GM23248 (cell line): Measurements from ENCODE around the gene WDR18. TPM values are rescaled to one million over a fixed set of nuclear protein-coding genes. Genes with fewer than 3 reads are reported as not detected.

Experiments
- DNase-seq: peaks from one replicate; pipeline ENCODE4 v3.0.0-alpha.2; 2015
- H2AFZ ChIP-seq: fragments of 200-600 bp; sonication (generic); 2 replicates; pipeline ENCODE4 v1.6.1; 2016; ENCODE audit warnings: antibody characterized with exemption
- H3F3A ChIP-seq: fragments of 200-600 bp; sonication (generic); 2 replicates; pipeline ENCODE4 v1.6.1; 2016; ENCODE audit warnings: mild to moderate bottlenecking, antibody characterized with exemption, mixed run types; ENCODE audit not compliant: insufficient read depth
- H3K27ac ChIP-seq: fragments of 200-600 bp; sonication (generic); 2 replicates; pipeline ENCODE4 v1.5.1; 2016; ENCODE audit warnings: mild to moderate bottlenecking
- H3K27me3 ChIP-seq: fragments of 200-600 bp; sonication (generic); replicated peaks from 2 replicates; pipeline ENCODE4 v1.6.1; 2016; ENCODE audit warnings: mild to moderate bottlenecking; ENCODE audit not compliant: insufficient read depth
- H3K36me3 ChIP-seq: fragments of 200-600 bp; sonication (generic); 2 replicates; pipeline ENCODE4 v1.6.1; 2016; ENCODE audit warnings: low read depth, mild to moderate bottlenecking
- H3K4me1 ChIP-seq: fragments of 200-600 bp; sonication (generic); 2 replicates; pipeline ENCODE4 v1.6.1; 2016; ENCODE audit warnings: mild to moderate bottlenecking; ENCODE audit not compliant: insufficient read depth
- H3K4me2 ChIP-seq: fragments of 200-600 bp; sonication (generic); one replicate; pipeline ENCODE4 v1.6.1; 2016; ENCODE audit warnings: mild to moderate bottlenecking; ENCODE audit not compliant: unreplicated experiment
- H3K4me3 ChIP-seq: fragments of 200-600 bp; sonication (generic); 2 replicates; pipeline ENCODE4 v1.5.1; 2016; ENCODE audit warnings: mild to moderate bottlenecking
- H3K79me2 ChIP-seq: fragments of 200-600 bp; sonication (generic); 2 replicates; pipeline ENCODE4 v1.6.1; 2016; ENCODE audit warnings: mild to moderate bottlenecking; ENCODE audit not compliant: insufficient read depth
- H3K9ac ChIP-seq: fragments of 200-600 bp; sonication (generic); 2 replicates; pipeline ENCODE4 v1.6.1; 2016; ENCODE audit warnings: mild to moderate bottlenecking
- H3K9me2 ChIP-seq: fragments of 200-600 bp; sonication (generic); 2 replicates; pipeline ENCODE4 v1.6.1; 2016; ENCODE audit warnings: mixed run types, mild to moderate bottlenecking, moderate library complexity; ENCODE audit not compliant: insufficient read depth
- H3K9me3 ChIP-seq: fragments of 200-600 bp; sonication (generic); one replicate; pipeline ENCODE4 v1.6.1; 2017; ENCODE audit warnings: low read depth
- H4K20me1 ChIP-seq: fragments of 200-600 bp; sonication (generic); 2 replicates; pipeline ENCODE4 v1.6.0; 2016; ENCODE audit not compliant: insufficient read depth
- EZH2 ChIP-seq: fragments of 200-600 bp; sonication (generic); IDR thresholded peaks from 2 replicates; pipeline ENCODE4 v1.6.1; 2018; ENCODE audit warnings: antibody characterized with exemption, mild to moderate bottlenecking; ENCODE audit not compliant: insufficient read depth, poor library complexity, severe bottlenecking
- EZH2phosphoT487 ChIP-seq: fragments of 200-600 bp; sonication (generic); IDR thresholded peaks from 2 replicates; pipeline ENCODE4 v1.6.1; 2018; ENCODE audit warnings: antibody characterized with exemption, moderate library complexity, mild to moderate bottlenecking, low read depth; ENCODE audit not compliant: insufficient read depth
- WGBS, 2 experiments: methylation state at CpG; one replicate each; pipeline ENCODE4 v1.1.6; 2015 to 2017; ENCODE audit warnings: low lambda C conversion rate in 2 of 2, low coverage in 1 of 2; ENCODE audit errors: missing lambda C conversion rate in 2 of 2; 5-methylcytosine and 5-hydroxymethylcytosine counted together
- in situ Hi-C: fragments of 300-500 bp; cut with MboI; formaldehyde crosslinking; loops from 2 replicates; pipeline ENCODE4 v1.15.0; 2020
- polyA plus RNA-seq: library from polyadenylated mRNA; unstranded; fragments of >200 nt; fragmentation: Nextera tagmentation; extraction: Ambion mirVana; gene quantifications from 2 replicates; pipeline ENCODE4 v1.2.1, GENCODE V29; 2016
- total RNA-seq: library from RNA; depleted of rRNA; stranded (reverse); fragments of >200 nt; shearing (Covaris generic); gene quantifications from 2 replicates; pipeline ENCODE4 v1.2.3, GENCODE V29; 2014

Gene WDR18
- total and polyA plus RNA-seq, 2 experiments from 2014 or later = 83.4 to 157 TPM

DNA sequence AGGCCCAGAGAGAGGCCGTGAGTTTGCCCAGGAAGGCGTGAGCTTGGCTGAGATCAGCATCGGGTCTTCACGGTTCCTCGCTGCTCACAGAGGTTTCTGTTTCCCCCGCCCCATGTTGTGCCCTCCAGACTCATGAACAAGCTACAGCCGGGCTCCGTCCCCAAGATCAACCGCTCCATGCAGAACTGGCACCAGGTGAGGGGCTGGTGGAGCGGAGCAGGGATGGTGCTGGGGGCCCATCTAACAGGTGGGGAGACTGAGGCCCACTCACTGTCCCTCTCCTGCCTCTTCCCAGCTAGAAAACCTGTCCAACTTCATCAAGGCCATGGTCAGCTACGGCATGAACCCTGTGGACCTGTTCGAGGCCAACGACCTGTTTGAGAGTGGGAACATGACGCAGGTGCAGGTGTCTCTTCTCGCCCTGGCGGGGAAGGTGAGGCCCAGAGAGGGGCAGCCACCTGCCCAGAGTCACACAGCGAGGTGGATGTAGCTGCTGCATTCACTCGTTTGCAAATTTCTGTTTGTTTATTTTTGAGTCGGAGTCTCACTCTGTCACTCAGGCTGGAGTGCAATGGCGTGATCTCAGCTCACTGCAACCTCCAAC is 48.2 kb downstream of the WDR18 start:
- TF ChIP-seq EZH2 (no peak), EZH2phosphoT487 (no peak)
- Histone ChIP-seq H3K9me3 (no peaks in the 10 kb centered on the region), H3K36me3 (peaks cover 18% of the 10 kb centered on the region), H3F3A (peaks cover 4% of the 10 kb centered on the region), H3K79me2 (peaks cover 69% of the 10 kb centered on the region), H3K9me2 (no peaks in the 10 kb centered on the region), H2AFZ (no peak overlapping the region), H3K27me3 (no peaks in the 10 kb centered on the region), H3K9ac (no peak overlapping the region), H3K4me1 (0 out of 2 replicates have a peak, but pooled peaks cover 8% of the 10 kb centered on the region), H4K20me1 (no peaks in the 10 kb centered on the region; the same call in 1 of the 2 replicates), H3K4me2 (no peak overlapping the region), H3K4me3 (no peak overlapping the region), H3K27ac (no peak overlapping the region)
- no peak for DNase-seq
- 87 to 88% methylated on average over 20 of the region's 20 CpGs for WGBS, 2 experiments
- in situ Hi-C loops = no loop called here

DNA sequence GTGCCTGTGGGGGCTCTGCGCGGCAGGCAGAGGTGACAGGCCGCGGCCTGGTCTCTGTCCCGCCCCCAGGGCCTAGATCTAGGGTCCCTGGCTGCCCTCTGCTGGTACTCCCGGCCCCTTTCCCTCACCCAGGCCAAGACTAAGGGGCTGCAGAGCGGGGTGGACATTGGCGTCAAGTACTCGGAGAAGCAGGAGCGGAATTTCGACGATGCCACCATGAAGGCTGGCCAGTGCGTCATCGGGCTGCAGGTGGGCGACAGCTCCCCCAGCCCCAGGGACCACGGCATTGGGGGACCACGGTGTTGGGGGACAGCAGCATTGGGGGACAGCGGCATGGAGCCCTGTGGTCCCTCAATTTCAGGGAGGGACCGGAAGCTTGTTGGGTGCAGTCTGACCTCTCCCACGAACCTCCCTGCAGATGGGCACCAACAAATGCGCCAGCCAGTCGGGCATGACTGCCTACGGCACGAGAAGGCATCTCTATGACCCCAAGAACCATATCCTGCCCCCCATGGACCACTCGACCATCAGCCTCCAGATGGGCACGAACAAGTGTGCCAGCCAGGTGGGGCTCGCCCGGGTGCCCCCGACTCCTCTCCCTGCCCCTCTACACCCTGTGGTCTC is 52.0 kb downstream of the WDR18 start:
- no peaks in the 10 kb centered on the region for H3K9me3 ChIP-seq
- WGBS, 2 experiments = 93 to 94% methylated on average over 25 to 27 of the region's 29 CpGs
- H3K27me3 ChIP-seq = no peaks in the 10 kb centered on the region
- no peak overlapping the region for H3K4me3 ChIP-seq
- peaks cover 32% of the 10 kb centered on the region for H3F3A ChIP-seq
- TF ChIP-seq EZH2phosphoT487 = no peak
- no peak for TF ChIP-seq EZH2
- peaks cover 18% of the 10 kb centered on the region for H3K36me3 ChIP-seq
- no peaks in the 10 kb centered on the region for H3K9me2 ChIP-seq
- H4K20me1 ChIP-seq = no peaks in the 10 kb centered on the region
- DNase-seq = no peak
- H2AFZ ChIP-seq = no peak overlapping the region
- no peaks in the 10 kb centered on the region; the same call in 1 of the 2 replicates for H3K4me1 ChIP-seq
- H3K27ac ChIP-seq = no peak overlapping the region
- peaks cover 34% of the 10 kb centered on the region for H3K79me2 ChIP-seq
- H3K4me2 ChIP-seq = no peak overlapping the region
- in situ Hi-C loops = no loop called here
- H3K9ac ChIP-seq = no peak overlapping the region

DNA sequence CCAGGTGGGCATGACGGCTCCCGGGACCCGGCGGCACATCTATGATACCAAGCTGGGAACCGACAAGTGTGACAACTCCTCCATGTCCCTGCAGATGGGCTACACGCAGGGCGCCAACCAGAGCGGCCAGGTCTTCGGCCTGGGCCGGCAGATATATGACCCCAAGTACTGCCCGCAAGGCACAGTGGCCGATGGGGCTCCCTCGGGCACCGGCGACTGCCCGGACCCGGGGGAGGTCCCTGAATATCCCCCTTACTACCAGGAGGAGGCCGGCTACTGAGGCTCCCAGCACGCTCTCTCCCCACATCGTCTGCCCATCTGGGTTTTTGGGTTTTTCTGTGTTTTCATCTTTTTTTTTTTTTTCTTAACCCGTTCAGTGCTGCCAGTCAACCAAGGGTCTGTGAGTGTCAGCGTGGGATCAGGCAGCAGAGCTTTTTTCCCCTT is 53.5 kb downstream of the WDR18 start:
- Histone ChIP-seq H3K4me1 (no peaks in the 10 kb centered on the region; the same call in 1 of the 2 replicates), H3K4me3 (no peak overlapping the region), H3K79me2 (peaks cover 20% of the 10 kb centered on the region), H3F3A (peaks cover 32% of the 10 kb centered on the region), H3K4me2 (no peak overlapping the region), H3K9me3 (no peaks in the 10 kb centered on the region), H4K20me1 (no peaks in the 10 kb centered on the region), H3K27ac (no peak overlapping the region), H3K27me3 (no peaks in the 10 kb centered on the region), H3K9ac (no peak overlapping the region), H3K36me3 (peaks cover 7% of the 10 kb centered on the region), H2AFZ (no peak overlapping the region), H3K9me2 (no peaks in the 10 kb centered on the region)
- in situ Hi-C loops = no loop called here
- no peak for TF ChIP-seq EZH2
- TF ChIP-seq EZH2phosphoT487 = no peak
- WGBS, 2 experiments = 88% methylated on average over 22 of the region's 22 CpGs
- no peak for DNase-seq

DNA sequence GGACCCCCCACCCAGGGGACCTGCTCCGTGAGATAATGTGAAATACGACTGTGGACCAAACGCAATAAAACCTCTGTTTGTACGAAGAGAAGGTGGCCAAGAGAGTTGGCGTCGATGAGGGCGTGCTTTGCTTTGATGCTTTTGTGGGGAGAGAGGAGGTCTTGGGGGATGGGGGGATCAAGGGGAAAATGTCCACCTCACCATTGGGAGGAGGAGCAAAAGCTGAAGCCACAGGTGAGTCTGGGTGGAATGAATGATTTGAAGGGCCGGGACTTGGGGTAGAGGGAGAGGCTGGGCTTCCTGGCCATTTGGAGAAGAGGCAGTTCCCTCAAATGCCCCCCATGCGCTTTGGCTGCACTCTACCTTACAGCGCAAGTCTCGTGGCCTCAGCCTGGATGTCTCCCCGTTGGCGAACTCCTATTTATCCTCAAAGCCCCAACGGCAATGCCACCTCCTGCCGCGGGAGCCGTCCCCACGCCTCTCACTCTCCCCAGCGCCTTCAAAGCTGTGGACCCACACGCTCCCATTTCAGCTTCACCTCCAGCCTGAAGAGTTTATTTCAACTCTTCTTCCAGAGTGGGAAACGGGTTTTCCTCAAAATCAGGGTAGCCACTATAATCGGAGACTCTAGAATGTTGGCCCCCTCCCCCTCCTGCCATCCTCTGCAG is 55.0 kb downstream of the WDR18 start:
- peak overlapping the region; percentile 21 for H3K27ac ChIP-seq

More for the DNA sequence above, 55.0 kb downstream of the WDR18 start:
- Histone ChIP-seq H3K4me3 (peak overlapping the region; percentile 68; the same call in 1 of the 2 replicates), H3K4me2 (peak overlapping the region; percentile 84), H3F3A (peaks cover 32% of the 10 kb centered on the region), H3K9me3 (no peaks in the 10 kb centered on the region), H2AFZ (no peak overlapping the region), H3K79me2 (peaks cover 11% of the 10 kb centered on the region), H4K20me1 (no peaks in the 10 kb centered on the region), H3K4me1 (no peaks in the 10 kb centered on the region; the same call in 1 of the 2 replicates), H3K9me2 (no peaks in the 10 kb centered on the region), H3K9ac (peak overlapping the region; percentile 37; the same call in 1 of the 2 replicates), H3K27me3 (no peaks in the 10 kb centered on the region), H3K36me3 (no peaks in the 10 kb centered on the region; the same call in 1 of the 2 replicates)
- in situ Hi-C loops = no loop called here
- WGBS, 2 experiments = 56 to 61% methylated on average over 20 to 22 of the region's 22 CpGs
- DNase-seq = peak; percentile 45
- TF ChIP-seq EZH2 = no peak
- TF ChIP-seq EZH2phosphoT487 = no peak
